H9 (cell line): Measurements from ENCODE around the gene OLFM4. TPM values are rescaled to one million over a fixed set of nuclear protein-coding genes. Genes with fewer than 3 reads are reported as not detected.

Source experiments
- DNase-seq: peaks from one replicate; pipeline ENCODE4 v3.0.0-alpha.2; 2017
- H2AFZ ChIP-seq: one replicate; pipeline ENCODE4 v1.6.1; 2013; ENCODE audit warnings: mild to moderate bottlenecking, low read length, control low read depth, moderate library complexity
- H2AK5ac ChIP-seq: 2 replicates; pipeline ENCODE4 v1.6.1; 2013; ENCODE audit warnings: low read length, control low read depth, mixed read lengths; ENCODE audit not compliant: insufficient read length
- H2BK120ac ChIP-seq: one replicate; pipeline ENCODE4 v1.6.1; 2013; ENCODE audit warnings: low read depth, mild to moderate bottlenecking, low read length, control low read depth, inconsistent platforms; ENCODE audit not compliant: poor library complexity, severe bottlenecking
- H2BK12ac ChIP-seq: 2 replicates; pipeline ENCODE4 v1.6.1; 2013; ENCODE audit warnings: low read length, control low read depth, mixed read lengths, low read depth; ENCODE audit not compliant: insufficient read length
- H2BK15ac ChIP-seq: 2 replicates; pipeline ENCODE4 v1.6.1; 2013; ENCODE audit warnings: low read depth, low read length, control low read depth
- H2BK20ac ChIP-seq: one replicate; pipeline ENCODE4 v1.6.1; 2013; ENCODE audit warnings: low read depth, mild to moderate bottlenecking, low read length, control low read depth, inconsistent platforms; ENCODE audit not compliant: poor library complexity, severe bottlenecking
- H2BK5ac ChIP-seq: 2 replicates; pipeline ENCODE4 v1.6.1; 2013; ENCODE audit warnings: low read length, control low read depth, mixed read lengths; ENCODE audit not compliant: insufficient read length
- H3K14ac ChIP-seq: 2 replicates; pipeline ENCODE4 v1.6.1; 2013; ENCODE audit warnings: low read length, control low read depth; ENCODE audit not compliant: insufficient read depth
- H3K18ac ChIP-seq: 2 replicates; pipeline ENCODE4 v1.6.1; 2013; ENCODE audit warnings: low read depth, mild to moderate bottlenecking, mixed read lengths, low read length, control low read depth; ENCODE audit not compliant: insufficient read length
- H3K23ac ChIP-seq: 2 replicates; pipeline ENCODE4 v1.6.1; 2013; ENCODE audit warnings: low read length, control low read depth, mixed read lengths, low read depth; ENCODE audit not compliant: insufficient read length
- H3K23me2 ChIP-seq: 2 replicates; pipeline ENCODE4 v1.6.1; 2013; ENCODE audit warnings: low read depth, mild to moderate bottlenecking, mixed read lengths, low read length, control low read depth; ENCODE audit not compliant: insufficient read length, poor library complexity, severe bottlenecking
- H3K27ac ChIP-seq: 2 replicates; pipeline ENCODE4 v1.5.1; 2013; ENCODE audit warnings: low read length, control low read depth, mixed read lengths, low read depth; ENCODE audit not compliant: insufficient read length
- H3K27me3 ChIP-seq: 2 replicates; pipeline ENCODE4 v1.6.1; 2013; ENCODE audit warnings: low read length, control low read depth, inconsistent platforms; ENCODE audit not compliant: insufficient read depth
- H3K4ac ChIP-seq: 2 replicates; pipeline ENCODE4 v1.6.1; 2013; ENCODE audit warnings: low read depth, mild to moderate bottlenecking, control low read depth, inconsistent platforms, low read length, moderate library complexity
- H3K4me1 ChIP-seq: 2 replicates; pipeline ENCODE4 v1.6.1; 2013; ENCODE audit warnings: low read length, control low read depth, inconsistent platforms; ENCODE audit not compliant: insufficient read depth
- H3K4me2 ChIP-seq: 2 replicates; pipeline ENCODE4 v1.6.1; 2013; ENCODE audit warnings: low read length, control low read depth, mixed read lengths; ENCODE audit not compliant: insufficient read length, insufficient read depth
- H3K56ac ChIP-seq: 2 replicates; pipeline ENCODE4 v1.6.1; 2013; ENCODE audit warnings: low read depth, mild to moderate bottlenecking, mixed read lengths, low read length, control low read depth; ENCODE audit not compliant: insufficient read length
- H3K79me1 ChIP-seq: 2 replicates; pipeline ENCODE4 v1.6.1; 2013; ENCODE audit warnings: low read depth, mild to moderate bottlenecking, moderate library complexity, low read length, control low read depth, inconsistent platforms; ENCODE audit not compliant: insufficient read depth, poor library complexity, severe bottlenecking
- H3K79me2 ChIP-seq: 2 replicates; pipeline ENCODE4 v1.6.1; 2013; ENCODE audit warnings: low read length, control low read depth, inconsistent platforms; ENCODE audit not compliant: insufficient read depth
- H3K9ac ChIP-seq: 2 replicates; pipeline ENCODE4 v1.6.1; 2013; ENCODE audit warnings: low read length, control low read depth, mixed read lengths; ENCODE audit not compliant: insufficient read length; ENCODE audit errors: extremely low read depth
- H3K9me3 ChIP-seq: one replicate; pipeline ENCODE4 v1.6.1; 2013; ENCODE audit warnings: low read depth, low read length, inconsistent platforms; ENCODE audit not compliant: control insufficient read depth
- H3T11ph ChIP-seq: one replicate; pipeline ENCODE4 v1.6.1; 2013; ENCODE audit warnings: mild to moderate bottlenecking, low read length, control low read depth, inconsistent platforms
- H4K20me1 ChIP-seq: one replicate; pipeline ENCODE4 v1.6.1; 2013; ENCODE audit not compliant: control insufficient read depth, insufficient read length, insufficient read depth
- H4K5ac ChIP-seq: 2 replicates; pipeline ENCODE4 v1.6.1; 2013; ENCODE audit warnings: low read depth, mild to moderate bottlenecking, mixed read lengths, low read length, control low read depth; ENCODE audit not compliant: insufficient read length
- H4K8ac ChIP-seq: replicated peaks from 2 replicates; pipeline ENCODE4 v1.6.1; 2013; ENCODE audit warnings: low read length, control low read depth, mixed read lengths, low read depth; ENCODE audit not compliant: insufficient read length
- H4K91ac ChIP-seq: 2 replicates; pipeline ENCODE4 v1.6.1; 2013; ENCODE audit warnings: low read depth, mild to moderate bottlenecking, moderate library complexity, mixed read lengths, low read length, control low read depth; ENCODE audit not compliant: insufficient read length
- H3K27ac Mint-ChIP-seq, 3 experiments: 2 replicates in 2 of 3; 3 replicates in 1 of 3; pipeline ENCODE4 v1.8.0; 2020 to 2021; ENCODE audit warnings: mixed read lengths in 3 of 3, mild to moderate bottlenecking in 1 of 3, moderate library complexity in 1 of 3
- H3K27me3 Mint-ChIP-seq: 2 replicates; pipeline ENCODE4 v1.8.0; 2021; ENCODE audit warnings: low read depth, mild to moderate bottlenecking, moderate library complexity, mixed read lengths
- H3K36me3 Mint-ChIP-seq, 3 experiments: 2 replicates in 2 of 3; 3 replicates in 1 of 3; pipeline ENCODE4 v1.8.0; 2020 to 2021; ENCODE audit warnings: low read depth in 3 of 3, mixed read lengths in 3 of 3; ENCODE audit not compliant: insufficient read depth in 1 of 3
- H3K4me1 Mint-ChIP-seq, 2 experiments: 2 replicates each; pipeline ENCODE4 v1.8.0; 2020; ENCODE audit warnings: mixed read lengths in 2 of 2
- H3K4me3 Mint-ChIP-seq, 2 experiments: 2 replicates in 1 of 2; 3 replicates in 1 of 2; pipeline ENCODE4 v1.8.0; 2020 to 2021; ENCODE audit warnings: mild to moderate bottlenecking in 2 of 2, mixed read lengths in 2 of 2, moderate library complexity in 1 of 2
- H3K9me3 Mint-ChIP-seq, 2 experiments: 2 replicates in 1 of 2; 3 replicates in 1 of 2; pipeline ENCODE4 v1.8.0; 2020; ENCODE audit warnings: mild to moderate bottlenecking in 2 of 2, mixed read lengths in 2 of 2, moderate library complexity in 1 of 2
- CTCF ChIP-seq: fragments of 200-600 bp; sonication (generic); conservative IDR thresholded peaks from 3 replicates; pipeline ENCODE4 v1.8.0; 2021; ENCODE audit warnings: antibody characterized with exemption, mild to moderate bottlenecking
- WGBS: extraction: QIAGEN DNeasy Blood & Tissue Kit; methylation state at CpG from one replicate; pipeline ENCODE4 v1.1.7; 2013; ENCODE audit warnings: missing lambda C conversion rate, low lambda C conversion rate, mixed read lengths; ENCODE audit not compliant: insufficient read length; ENCODE audit errors: extremely low coverage; 5-methylcytosine and 5-hydroxymethylcytosine counted together
- total RNA-seq: library from RNA; stranded (reverse); gene quantifications from 2 replicates; pipeline ENCODE4 v1.2.1, GENCODE V29; 2021

The OLFM4 gene
- total RNA-seq, 1 experiment from 2014 or later = not detected

DNA sequence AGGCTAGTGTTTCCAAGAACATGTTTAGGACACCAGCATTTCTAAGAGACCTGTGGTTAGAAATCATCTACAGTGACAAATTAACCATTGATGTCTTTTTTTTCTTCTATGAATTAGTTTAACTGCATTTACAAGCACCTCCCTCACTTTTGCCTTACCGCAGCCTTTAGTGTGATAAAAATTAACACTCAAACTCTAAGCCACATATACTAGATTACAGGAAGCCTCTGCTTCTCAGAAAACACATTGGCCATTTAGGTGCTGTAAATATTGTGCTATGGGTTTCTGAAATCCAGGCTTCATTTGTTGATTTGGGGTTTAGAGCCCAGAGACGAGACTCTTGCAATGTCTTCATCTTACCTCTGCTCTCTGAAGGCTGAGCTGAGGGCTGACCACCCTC lies 34.6 kb upstream of the OLFM4 start:
- H3K79me2 ChIP-seq = no peaks in the 10 kb centered on the region
- no peak overlapping the region for H4K5ac ChIP-seq
- no peaks in the 10 kb centered on the region for H3K79me1 ChIP-seq
- Mint-ChIP-seq H3K4me1 (peaks cover 36% of the 10 kb centered on the region in 2 experiments), H3K27ac (0 out of 7 replicates have a peak overlapping the region, but pooled peaks of 1 of the 3 experiments have one; percentile 14), H3K9me3 (no peaks in the 10 kb centered on the region), H3K4me3 (no peak overlapping the region), H3K27me3 (no peaks in the 10 kb centered on the region; the same call in 1 of the 2 replicates), H3K36me3 (no peaks in the 10 kb centered on the region)
- H2BK12ac ChIP-seq = no peak overlapping the region
- H3K23ac ChIP-seq = no peak overlapping the region
- H3K4me1 ChIP-seq = peaks cover 3% of the 10 kb centered on the region; the same call in 1 of the 2 replicates
- H2BK120ac ChIP-seq = no peak overlapping the region
- no peak overlapping the region for H4K91ac ChIP-seq
- TF ChIP-seq CTCF = no peak
- H3K56ac ChIP-seq = no peak overlapping the region
- no peak overlapping the region for H2BK15ac ChIP-seq
- no peak overlapping the region for H3K27ac ChIP-seq
- H2BK20ac ChIP-seq = no peak overlapping the region
- DNase-seq = no peak
- H3K9ac ChIP-seq = no peak overlapping the region
- no peak overlapping the region for H3T11ph ChIP-seq
- H2BK5ac ChIP-seq = no peak overlapping the region
- H3K18ac ChIP-seq = no peak overlapping the region
- no CpG with 5 or more reads among the region's 2 CpGs for WGBS
- no peak overlapping the region for H4K8ac ChIP-seq
- no peak overlapping the region for H2AK5ac ChIP-seq
- H3K4me2 ChIP-seq = no peak overlapping the region
- H3K27me3 ChIP-seq = no peaks in the 10 kb centered on the region
- H3K4ac ChIP-seq = no peak overlapping the region
- no peaks in the 10 kb centered on the region for H4K20me1 ChIP-seq
- H2AFZ ChIP-seq = no peak overlapping the region
- H3K23me2 ChIP-seq = no peaks in the 10 kb centered on the region
- H3K14ac ChIP-seq = no peak overlapping the region
- no peaks in the 10 kb centered on the region for H3K9me3 ChIP-seq
